ENCODE measurements around the gene BICD1. TPM values are rescaled to one million over a fixed set of nuclear protein-coding genes. Genes with fewer than 3 reads are reported as not detected.
A peak's percentile ranks its signal among the peaks of the same experiment; 100 is the strongest.

The BICD1 gene
- total RNA-seq = 4.2 TPM
- long read RNA-seq, partial matches to known transcripts = 0 of 1 reads
- long read RNA-seq, other reads (novel, unspliced or antisense) = 1 of 1 reads

DNA sequence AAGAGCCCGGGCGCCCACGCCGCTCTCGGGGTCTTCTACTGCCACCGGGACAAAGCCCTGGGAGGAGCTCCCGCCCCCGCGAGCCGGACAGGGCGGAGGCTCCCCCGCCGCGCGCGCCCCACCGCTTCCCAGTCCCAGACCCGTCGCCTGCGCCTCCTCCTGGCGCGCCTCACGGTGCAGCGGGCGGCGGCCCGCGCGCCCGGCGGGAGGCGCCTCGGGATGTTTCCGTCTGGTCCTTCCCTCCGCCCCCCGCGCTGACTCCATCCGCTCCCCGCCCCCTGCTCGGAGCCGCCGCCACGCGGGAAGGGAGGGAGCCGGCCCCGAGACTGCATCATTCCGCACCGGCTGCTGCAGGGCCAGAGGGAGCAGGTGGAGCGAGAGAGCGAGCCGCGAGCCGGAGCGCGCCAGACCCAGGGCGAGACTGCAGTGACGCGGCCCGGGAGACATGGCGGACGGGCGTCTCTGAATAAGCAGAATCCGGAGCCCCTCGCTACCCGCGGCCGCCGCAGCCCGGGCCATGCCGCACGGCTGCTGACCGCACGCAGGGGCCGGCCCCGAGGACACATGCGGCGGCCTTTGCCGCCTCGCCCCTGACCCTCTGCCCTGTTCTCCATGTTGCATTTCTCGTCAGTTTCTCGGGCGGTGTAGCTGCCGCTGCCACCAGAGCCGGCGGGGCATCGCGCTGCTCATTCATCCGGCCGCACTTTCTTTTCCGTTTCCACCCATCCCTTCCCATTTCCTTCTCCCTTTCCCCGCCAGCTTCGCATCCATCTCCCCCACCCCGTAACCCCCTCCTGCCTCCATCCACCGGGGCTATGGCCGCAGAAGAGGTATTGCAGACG is at the start of gene BICD1:
BICD1 (plus strand) TSS at position 331 of the 842 bp plus-strand sequence; CDS start at position 816, 485 bp downstream.
- ATAC-seq (peak; percentile 98), DNase-seq (ENCODE audit: missing footprints) (peak; percentile 93)
- intact Hi-C loops (cut with DNase I) = loop anchor here (10.0 kb wide), 1 partner anchor 452 kb away; the partner anchor contains the start of gene ETFBKMT

DNA sequence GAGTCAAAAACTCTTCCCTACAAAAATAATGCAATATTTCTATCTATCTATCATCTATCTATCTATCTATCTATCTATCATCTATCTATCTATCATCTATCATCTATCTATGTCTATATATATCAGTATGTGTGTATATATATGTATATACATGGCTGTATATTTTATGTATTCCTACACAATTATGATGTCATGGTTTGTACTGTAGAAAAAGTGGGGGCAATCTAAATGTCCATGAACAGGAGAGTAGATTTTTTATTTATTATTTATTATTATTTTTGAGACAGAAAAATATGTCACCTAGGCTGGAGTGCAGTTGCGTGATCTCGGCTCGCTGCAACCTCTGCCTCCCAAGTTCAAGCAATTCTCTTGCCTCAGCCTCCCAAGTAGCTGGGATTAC is 45.6 kb upstream of the BICD1 start:
- intact Hi-C loops (cut with DNase I) = loop anchor here (2.0 kb wide), 1 partner anchor 244 kb away; no protein-coding TSS in a partner anchor
- DNase-seq (ENCODE audit: missing footprints) = no peak
- no peak for ATAC-seq

DNA sequence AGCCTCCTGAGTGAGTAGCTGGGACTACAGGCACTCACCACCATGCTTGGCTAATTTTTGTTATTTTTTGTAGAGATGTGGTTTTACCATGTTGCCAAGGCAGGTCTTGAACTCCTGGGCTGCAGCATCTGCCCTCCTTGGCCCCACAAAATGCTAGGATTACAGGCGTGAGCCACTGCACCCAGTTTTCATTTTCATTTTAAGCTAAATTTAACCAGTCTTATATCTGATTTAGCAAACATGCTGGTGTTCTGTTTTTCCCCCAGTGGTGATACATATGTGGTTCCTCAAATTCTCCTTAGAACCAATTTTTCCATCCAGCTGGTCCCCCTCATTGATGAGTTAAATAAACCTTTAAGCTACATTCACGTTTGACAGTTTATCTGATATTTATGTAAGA is 43.8 kb upstream of the BICD1 start:
- DNase-seq (ENCODE audit: missing footprints) (no peak), ATAC-seq (no peak)
- intact Hi-C loops (cut with DNase I) = no loop called here

DNA sequence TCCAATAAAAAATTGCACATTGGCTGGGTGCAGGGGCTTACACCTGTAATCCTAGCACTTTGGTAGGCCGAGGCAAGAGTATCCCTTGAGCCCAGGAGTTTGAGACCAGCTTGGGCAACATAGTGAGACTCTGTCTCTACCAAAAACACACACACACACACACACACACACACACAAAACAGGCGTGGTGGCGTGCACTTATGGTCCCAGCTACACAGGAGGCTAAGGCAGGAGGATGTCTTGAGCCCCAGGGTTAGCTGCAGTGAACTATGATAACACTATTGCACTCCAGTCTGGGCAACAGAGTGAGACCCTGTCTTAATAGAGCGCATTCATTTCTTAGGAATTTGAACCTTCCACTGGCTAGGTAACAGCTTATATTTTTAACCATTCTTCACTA is 42.9 kb upstream of the BICD1 start:
- DNase-seq (ENCODE audit: missing footprints) (no peak), ATAC-seq (no peak)
- intact Hi-C loops (cut with DNase I) = no loop called here

DNA sequence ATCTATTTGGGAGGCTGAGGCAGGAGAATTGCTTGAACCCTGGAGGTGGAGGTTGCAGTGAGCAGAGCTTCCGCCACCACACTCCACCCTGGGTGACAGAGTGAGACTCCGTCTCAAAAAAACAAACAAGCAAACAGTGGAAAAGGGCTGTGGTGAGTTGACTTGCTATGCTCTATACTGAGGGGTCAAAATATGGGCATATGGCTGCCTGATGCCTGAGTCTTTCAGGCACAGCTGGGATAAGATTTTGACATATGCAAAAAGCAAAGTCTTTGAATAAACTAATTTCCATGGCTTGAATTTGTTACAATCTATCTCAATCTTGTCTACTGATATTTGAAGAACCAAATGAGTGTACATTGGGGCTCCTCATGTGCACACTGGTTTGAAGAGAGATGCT is 40.4 kb upstream of the BICD1 start:
- ATAC-seq = no peak
- intact Hi-C loops (cut with DNase I) = no loop called here

DNA sequence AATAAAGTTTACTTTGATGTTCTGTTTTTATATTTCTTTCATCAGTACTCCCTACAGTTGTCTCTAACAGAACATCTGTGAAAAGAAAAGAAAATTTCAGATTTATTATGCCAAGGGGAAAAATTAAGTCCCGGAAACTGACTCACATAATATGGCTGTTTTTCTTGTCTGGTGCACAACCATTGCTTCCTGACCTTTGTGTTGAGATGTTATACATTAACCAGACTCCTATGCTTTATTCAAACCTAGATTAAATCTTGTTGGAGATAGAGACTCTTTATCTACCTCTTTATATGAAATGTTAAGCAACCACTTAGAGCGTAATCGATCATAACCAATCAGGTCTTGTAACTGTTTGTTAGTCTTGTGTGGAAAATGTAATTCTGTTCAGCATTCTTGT is 37.6 kb upstream of the BICD1 start:
- ATAC-seq = no peak
- DNase-seq (ENCODE audit: missing footprints) = no peak
- intact Hi-C loops (cut with DNase I) = no loop called here

More for the DNA sequence above, 40.4 kb upstream of the BICD1 start:
- DNase-seq (ENCODE audit: missing footprints) = no peak

DNA sequence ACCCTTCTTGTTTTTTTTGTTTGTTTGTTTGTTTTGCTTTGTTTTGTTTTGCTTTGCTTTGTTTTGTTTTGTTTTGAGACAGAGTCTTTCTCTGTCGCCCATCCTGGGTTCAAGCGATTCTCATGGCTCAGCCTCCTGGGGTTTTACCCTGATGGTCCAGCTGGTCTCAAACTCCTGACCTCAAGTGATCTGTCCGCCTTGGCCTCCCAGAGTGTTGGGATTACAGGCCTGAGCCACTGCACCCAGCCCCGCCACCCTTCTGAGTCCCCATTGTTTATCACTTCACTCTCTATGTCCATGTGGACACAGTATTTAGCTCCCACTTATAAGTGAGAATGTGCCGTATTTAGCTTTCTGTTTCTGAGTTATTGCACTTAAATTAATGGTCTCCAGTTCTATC is 36.9 kb upstream of the BICD1 start:
- DNase-seq (ENCODE audit: missing footprints) (no peak), ATAC-seq (no peak)
- intact Hi-C loops (cut with DNase I) = no loop called here

DNA sequence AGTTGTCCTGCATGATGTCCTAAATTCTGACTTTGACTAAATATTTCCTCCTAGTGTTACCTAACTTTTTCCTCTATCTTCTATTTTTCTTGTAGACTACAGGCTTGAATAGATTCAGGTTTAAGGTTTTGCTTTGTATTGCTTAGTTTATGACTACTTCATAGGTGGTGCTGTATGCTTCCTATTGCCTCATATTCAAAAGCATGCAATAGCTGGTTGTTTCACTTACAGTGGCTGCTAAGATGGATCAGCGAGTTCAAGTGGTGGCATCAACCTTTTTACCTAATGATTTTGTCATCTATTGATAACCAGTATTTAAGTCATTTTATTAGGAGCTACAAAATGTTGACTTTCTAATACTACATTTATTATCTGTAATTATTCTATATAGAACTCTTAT is 36.3 kb upstream of the BICD1 start:
- no peak for DNase-seq (ENCODE audit: missing footprints)
- intact Hi-C loops (cut with DNase I) = no loop called here
- ATAC-seq = no peak

DNA sequence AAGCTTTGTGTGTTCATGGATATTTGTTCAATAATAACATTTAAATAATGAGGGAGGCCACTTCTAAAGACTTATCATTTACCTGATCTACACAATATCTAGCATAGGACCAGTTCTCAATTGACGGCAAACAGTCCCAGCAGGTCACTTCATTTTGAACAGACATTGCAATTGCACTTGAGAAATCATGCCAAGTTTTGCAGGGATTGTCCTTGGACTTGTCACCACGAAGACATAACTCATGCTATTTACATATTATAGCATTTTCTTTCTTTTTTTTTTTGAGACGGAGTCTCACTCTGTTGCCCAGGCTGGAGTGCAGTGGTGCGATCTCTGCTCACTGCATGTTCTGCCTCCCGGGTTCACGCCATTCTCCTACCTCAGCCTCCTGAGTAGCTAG is 34.5 kb upstream of the BICD1 start:
- DNase-seq (ENCODE audit: missing footprints) (no peak), ATAC-seq (no peak)
- intact Hi-C loops (cut with DNase I) = no loop called here

DNA sequence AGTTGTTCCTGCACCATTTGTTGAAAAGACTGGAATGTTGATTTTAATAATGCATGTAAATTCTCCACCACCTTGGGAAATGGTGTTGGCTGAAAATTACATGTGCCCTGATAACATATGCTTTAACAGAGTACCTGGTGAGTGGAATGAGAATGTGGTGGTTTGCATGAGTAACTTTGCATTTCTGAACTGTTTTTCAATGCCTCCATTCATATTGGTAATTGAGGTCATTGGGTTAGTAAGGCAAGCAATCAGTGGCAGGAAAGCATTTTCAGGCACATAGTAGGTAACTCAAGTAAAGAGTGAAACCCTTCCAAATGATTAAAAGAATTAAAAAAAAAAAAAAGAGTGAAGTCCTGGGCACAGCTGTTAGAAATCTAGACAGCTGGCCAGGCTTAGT is 32.2 kb upstream of the BICD1 start:
- DNase-seq (ENCODE audit: missing footprints) (no peak), ATAC-seq (no peak)
- intact Hi-C loops (cut with DNase I) = no loop called here

DNA sequence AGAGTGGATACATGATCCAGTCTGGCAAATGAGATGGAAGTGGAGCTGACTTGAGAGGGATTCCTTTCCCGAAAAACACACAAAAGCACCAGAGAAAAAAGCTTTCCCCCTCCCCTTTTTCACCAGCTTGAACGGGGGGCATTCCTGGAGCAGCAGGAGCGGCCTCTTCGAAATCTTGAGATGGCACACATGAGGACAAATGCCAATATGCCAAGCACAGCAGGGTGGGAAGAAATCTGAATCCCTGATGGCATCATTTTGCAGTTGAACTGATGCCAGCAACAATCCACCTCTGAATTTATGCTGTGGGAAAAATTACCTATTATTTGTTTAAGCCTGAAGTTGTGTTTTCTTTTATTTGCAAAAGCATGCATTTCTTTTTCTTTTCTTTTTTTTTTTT is 29.7 kb upstream of the BICD1 start:
- no peak for ATAC-seq
- intact Hi-C loops (cut with DNase I) = no loop called here
- DNase-seq (ENCODE audit: missing footprints) = no peak

DNA sequence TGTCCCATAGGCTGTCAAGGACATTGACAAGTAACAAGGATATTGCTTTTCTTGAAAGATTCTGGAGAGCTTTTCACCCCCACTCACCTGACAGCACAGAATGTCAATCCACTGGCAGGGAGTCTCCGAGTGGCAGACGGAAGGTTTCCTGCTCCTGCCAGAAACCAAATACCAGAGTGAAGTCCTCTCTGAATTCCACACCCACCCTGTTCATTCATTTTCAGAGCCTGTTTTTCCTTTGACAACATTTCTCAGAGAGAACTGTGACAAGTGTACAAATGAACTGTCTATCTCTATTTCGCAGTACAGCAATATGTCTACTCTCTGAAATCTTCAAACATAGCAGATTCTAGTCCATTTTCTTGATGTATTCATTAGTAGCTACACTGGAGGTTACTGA is 26.2 kb upstream of the BICD1 start:
- DNase-seq (ENCODE audit: missing footprints) = no peak
- intact Hi-C loops (cut with DNase I) = no loop called here
- ATAC-seq = no peak

DNA sequence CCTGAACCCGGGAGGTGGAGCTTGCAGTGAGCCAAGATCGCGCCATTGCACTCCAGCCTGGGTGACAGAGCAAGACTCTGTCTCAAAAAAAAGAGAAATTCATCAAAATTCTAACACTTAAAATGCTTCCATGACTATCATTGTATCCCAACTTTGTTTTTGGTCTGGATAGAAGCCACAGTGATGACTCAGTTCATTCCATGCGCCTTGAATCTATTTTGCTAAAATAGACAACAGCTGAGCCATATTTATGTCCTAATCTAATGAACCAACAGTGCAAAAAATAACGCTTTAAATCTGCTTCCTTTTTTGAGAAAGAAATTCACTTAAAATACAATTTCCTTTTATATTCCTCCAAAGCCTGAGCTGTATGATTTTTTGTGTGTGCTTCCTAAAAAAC is 23.2 kb upstream of the BICD1 start:
- DNase-seq (ENCODE audit: missing footprints) (no peak), ATAC-seq (no peak)
- intact Hi-C loops (cut with DNase I) = no loop called here

DNA sequence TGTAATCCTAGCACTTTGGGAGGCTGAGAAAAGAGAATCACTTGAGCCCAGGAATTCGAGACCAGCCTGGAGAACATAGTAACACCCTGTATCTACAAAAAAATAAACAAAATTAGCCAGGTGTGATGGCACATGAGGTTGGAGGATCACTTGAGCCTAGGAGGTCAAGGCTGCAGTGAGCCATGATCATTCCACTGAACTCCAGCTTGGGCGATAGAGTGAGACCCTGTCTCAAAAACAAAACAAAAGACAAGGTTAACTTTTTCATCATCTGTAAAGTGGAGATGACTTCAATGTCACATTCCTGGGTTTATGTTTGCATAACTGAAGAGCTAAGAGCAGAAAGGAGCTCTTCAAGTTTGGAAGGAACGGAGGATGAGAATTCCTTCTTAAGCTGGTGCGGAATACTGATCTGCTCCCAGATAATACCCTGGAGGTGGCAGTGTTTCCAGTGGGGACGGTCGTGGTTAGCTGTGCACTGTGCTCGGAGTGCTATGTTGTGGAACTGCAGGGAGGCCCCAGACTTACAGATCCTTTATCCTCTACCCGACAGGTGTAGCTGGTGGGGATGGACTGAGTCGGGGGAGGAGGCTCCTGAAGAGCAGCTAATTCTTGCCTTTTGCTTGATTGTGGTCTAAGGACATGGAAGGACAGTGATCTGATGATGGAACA is 22.5 kb upstream of the BICD1 start:
- DNase-seq (ENCODE audit: missing footprints) = no peak
- intact Hi-C loops (cut with DNase I) = no loop called here

DNA sequence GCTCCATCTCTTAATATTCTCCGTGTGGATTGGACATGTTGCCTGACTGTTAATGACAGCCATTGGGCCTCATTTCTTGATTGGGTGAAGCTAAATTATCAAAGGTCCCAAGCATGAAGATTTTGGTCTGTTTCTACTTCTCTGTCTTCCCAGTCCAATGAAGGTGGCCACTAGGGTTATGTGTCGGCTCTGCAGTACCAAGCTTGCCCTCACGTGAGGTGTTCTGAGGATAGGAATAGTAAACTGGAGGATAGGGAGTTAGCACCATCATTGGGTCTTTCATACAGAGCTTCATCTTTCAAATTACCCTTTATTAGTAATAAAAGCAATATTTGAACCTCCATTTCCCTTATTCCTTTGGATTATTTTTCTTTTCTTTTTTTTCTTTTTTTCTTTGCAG is 21.9 kb upstream of the BICD1 start:
- DNase-seq (ENCODE audit: missing footprints) (no peak), ATAC-seq (no peak)
- intact Hi-C loops (cut with DNase I) = no loop called here

More for the DNA sequence above, 22.5 kb upstream of the BICD1 start:
- no peak for ATAC-seq

DNA sequence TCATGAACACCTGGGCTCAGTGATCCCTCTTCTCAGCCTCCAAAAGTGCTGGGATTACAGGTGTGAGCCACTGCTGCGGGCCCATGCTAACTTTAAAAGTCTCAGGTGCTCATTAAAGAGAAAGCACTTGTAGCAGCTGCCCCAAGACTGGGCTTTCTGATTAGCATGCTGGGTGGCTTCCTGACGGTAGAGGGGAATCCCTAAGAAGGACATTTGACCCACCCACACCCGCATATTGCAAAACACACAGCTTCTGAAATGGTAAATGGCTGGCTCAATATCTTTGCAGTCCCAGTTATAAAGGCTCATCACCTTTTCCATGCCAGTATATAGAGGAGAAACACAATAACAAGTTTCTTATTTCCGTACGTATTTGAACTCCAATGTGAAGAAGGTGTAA is 19.3 kb upstream of the BICD1 start:
- ATAC-seq (no peak), DNase-seq (ENCODE audit: missing footprints) (no peak)
- intact Hi-C loops (cut with DNase I) = no loop called here

DNA sequence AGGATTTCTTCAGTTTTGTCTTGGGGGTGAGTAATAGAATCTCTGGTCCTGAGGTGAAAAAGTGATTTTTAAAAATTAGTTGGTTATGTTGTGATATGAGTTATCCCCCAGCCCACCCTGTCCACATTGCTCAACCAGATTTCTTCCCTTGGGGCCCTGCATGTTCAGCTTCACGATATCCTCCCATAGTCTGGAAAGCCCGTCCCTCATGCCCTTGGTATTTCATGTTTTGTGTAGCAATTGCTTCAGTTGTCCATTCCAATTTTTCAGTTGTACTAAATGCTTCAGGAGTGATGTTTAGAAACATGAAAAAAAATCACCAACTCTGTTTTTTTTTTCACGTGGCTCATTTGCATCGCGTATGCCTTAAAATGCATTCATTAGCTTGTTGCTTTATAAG is 17.5 kb upstream of the BICD1 start:
- intact Hi-C loops (cut with DNase I) = no loop called here
- no peak for DNase-seq (ENCODE audit: missing footprints)
- no peak for ATAC-seq

DNA sequence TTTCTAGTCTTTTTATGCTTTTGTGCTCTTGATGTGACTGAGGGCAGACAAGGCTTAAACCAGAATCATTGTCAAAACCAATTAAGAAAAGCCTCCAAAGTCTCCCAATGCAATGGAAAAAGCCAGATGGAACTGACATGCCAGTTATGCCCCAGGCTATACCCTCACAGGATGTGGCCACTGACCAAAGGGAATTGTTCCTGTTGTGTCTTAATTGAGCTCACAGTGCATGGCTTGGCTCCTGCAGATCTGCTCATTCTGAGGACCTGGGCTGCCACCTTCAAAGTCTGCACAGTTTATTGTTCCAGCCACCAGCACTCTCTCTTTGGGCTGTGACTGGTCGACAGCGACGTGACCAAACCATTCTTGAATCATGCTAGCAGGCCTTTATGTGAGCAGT is 17.1 kb upstream of the BICD1 start:
- intact Hi-C loops (cut with DNase I) = no loop called here
- ATAC-seq (no peak), DNase-seq (ENCODE audit: missing footprints) (no peak)

DNA sequence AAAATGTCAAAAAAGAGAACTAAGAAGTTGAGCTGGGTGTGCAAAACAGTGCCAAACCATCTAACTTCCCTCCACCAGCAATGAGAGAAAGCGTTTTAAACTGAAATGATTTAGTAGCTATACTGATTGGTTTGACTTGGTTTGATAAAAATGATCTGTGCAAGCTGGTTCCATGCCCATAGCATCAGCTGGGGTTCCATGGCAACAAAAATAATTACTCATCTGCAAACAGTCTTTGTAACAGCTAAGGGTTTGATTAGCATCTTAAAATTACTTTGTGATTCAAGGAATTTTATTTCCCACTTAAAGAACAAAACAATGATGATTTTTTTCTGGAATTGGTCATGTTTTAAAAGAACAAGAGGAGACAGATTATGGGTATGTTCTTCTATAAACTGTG is 15.0 kb upstream of the BICD1 start:
- no peak for DNase-seq (ENCODE audit: missing footprints)
- intact Hi-C loops (cut with DNase I) = no loop called here
- ATAC-seq = no peak

DNA sequence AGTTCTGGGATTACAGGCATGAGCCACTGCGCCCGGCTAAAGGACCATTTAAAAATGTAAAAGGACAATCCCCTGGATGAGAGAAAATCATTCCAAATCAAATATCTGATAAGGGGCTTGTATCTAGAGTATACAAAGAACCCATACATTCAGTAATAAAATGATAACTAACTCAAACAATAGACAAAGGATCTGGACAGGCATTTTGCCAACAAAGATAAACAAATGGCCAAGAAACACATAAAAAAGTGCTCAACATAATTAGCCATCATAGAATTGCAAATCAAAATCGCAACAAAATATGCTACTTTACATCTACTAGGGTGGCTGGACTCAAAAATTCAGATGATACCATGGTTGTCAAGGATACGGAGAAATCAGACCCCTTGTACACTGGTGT is 8.5 kb upstream of the BICD1 start:
- intact Hi-C loops (cut with DNase I) = no loop called here
- no peak for DNase-seq (ENCODE audit: missing footprints)

More for the DNA sequence above, 8.5 kb upstream of the BICD1 start:
- ATAC-seq = no peak
